ENCODE results near the gene GFER.

GFER gene

GRCh38 chr16:1974157-1975070, 9.6 kb upstream of the GFER start:
- no peak for DNase-seq (ENCODE audit: low read depth in 2 of 2)

GRCh38 chr16:1975432-1976215, 8.4 kb upstream of the GFER start:
- DNase-seq (ENCODE audit: low read depth in 2 of 2), result no peak

GRCh38 chr16:1976216-1976520, 7.8 kb upstream of the GFER start:
- no peak for DNase-seq (ENCODE audit: low read depth in 2 of 2)

- DNase-seq (ENCODE audit: low read depth in 2 of 2), result no peak
These were observed 6.8 kb upstream of the GFER start for GRCh38 chr16:1976951-1977874.

GRCh38 chr16:1977875-1978268, 6.1 kb upstream of the GFER start:
- DNase-seq (ENCODE audit: low read depth in 2 of 2), result no peak

GRCh38 chr16:1978476-1979120, 5.4 kb upstream of the GFER start:
- DNase-seq (ENCODE audit: low read depth in 2 of 2), result no peak

- no peak for DNase-seq (ENCODE audit: low read depth in 2 of 2)
These were observed 4.5 kb upstream of the GFER start for GRCh38 chr16:1979271-1980029.

- no peak for DNase-seq (ENCODE audit: low read depth in 2 of 2)
These were observed 3.8 kb upstream of the GFER start for GRCh38 chr16:1980030-1980769.

GRCh38 chr16:1980770-1981087, 3.3 kb upstream of the GFER start:
- DNase-seq (ENCODE audit: low read depth in 2 of 2), result no peak

- DNase-seq (ENCODE audit: low read depth in 2 of 2), result no peak
These were observed 2.6 kb upstream of the GFER start, which contains the start of gene NOXO1 for GRCh38 chr16:1981398-1981836. Gene NOXO1, minus strand, starts transcription at chr16:1981469. Its CDS starts 290 bp downstream, at chr16:1981179.

GRCh38 chr16:1982013-1982433, 2.0 kb upstream of the GFER start:
- DNase-seq (ENCODE audit: low read depth in 2 of 2), result no peak

- DNase-seq (ENCODE audit: low read depth in 2 of 2), result no peak
These were observed 926 bp upstream of the GFER start for GRCh38 chr16:1982991-1983543.

GRCh38 chr16:1984347-1985225, 593 bp downstream of the GFER start:
- no peak for DNase-seq (ENCODE audit: low read depth in 2 of 2)

- DNase-seq (ENCODE audit: low read depth in 2 of 2), result no peak
These were observed 1.6 kb downstream of the GFER start for GRCh38 chr16:1985466-1986150.

GRCh38 chr16:1987198-1987597, 3.2 kb downstream of the GFER start:
- DNase-seq (ENCODE audit: low read depth in 2 of 2), result no peak

GRCh38 chr16:1989209-1990100, 5.5 kb downstream of the GFER start, which contains the start of gene SYNGR3:
Gene SYNGR3, plus strand, starts transcription at chr16:1989970. Its CDS starts 133 bp downstream, at chr16:1990103.
- no peak for DNase-seq (ENCODE audit: low read depth in 2 of 2)

GRCh38 chr16:1990101-1990350, 6.0 kb downstream of the GFER start:
- DNase-seq (ENCODE audit: low read depth in 2 of 2), result no peak

Measured in stimulated activated CD8-positive, alpha-beta memory T cell treated with anti-CD3 and anti-CD28 coated beads, Interleukin-2, amount 100 ng/mL, for 48 hours (primary cell).